PC-3 (cell line): Measurements from ENCODE around the gene RERE.

Experiments used
- CTCF ChIP-seq: fragments of 300-600 bp; sonication (generic); conservative IDR thresholded peaks from 2 replicates; pipeline ENCODE4 v1.5.1; 2017; ENCODE audit warnings: antibody characterized with exemption, low read depth, mild to moderate bottlenecking, low read length
- EZH2phosphoT487 ChIP-seq: fragments of 300-600 bp; sonication (generic); IDR thresholded peaks from 2 replicates; pipeline ENCODE4 v1.6.1; 2018; ENCODE audit warnings: mild to moderate bottlenecking, antibody characterized with exemption, low read length, borderline replicate concordance

- TF ChIP-seq CTCF (peak; percentile 73), EZH2phosphoT487 (no peak)
Measured at GRCh38 chr1:8351693-8352470, 465.6 kb downstream of the RERE start.
